ENCODE results near the gene ANKLE1. TPM values are rescaled to one million over a fixed set of nuclear protein-coding genes. Genes with fewer than 3 reads are reported as not detected.

ANKLE1 gene
- total and polyA plus RNA-seq, 10 of the 15 experiments (the other 5 are each of a cell fraction or from before 2014, with no cell fraction given) = 2.2 to 17.9 (median 10.9) TPM

GRCh38 chr19:17296273-17296672 is 14.6 kb downstream of the ANKLE1 start:
- H3K4me2 ChIP-seq (ENCODE audit: control insufficient read depth, insufficient read depth) = no peak overlapping the region

More at GRCh38 chr19:17296273-17296672, 14.6 kb downstream of the ANKLE1 start:
- Histone ChIP-seq H3K27ac (ENCODE audit: control insufficient read depth, insufficient read depth) (no peak overlapping the region), H3K9ac (ENCODE audit: control insufficient read depth, insufficient read depth, low read length) (no peak overlapping the region), H3K36me3 (ENCODE audit: control insufficient read depth in 2 of 2, insufficient read depth in 2 of 2, low read length in 1 of 2) (no peaks in the 10 kb centered on the region), H4K20me1 (ENCODE audit: control insufficient read depth, insufficient read depth) (no peaks in the 10 kb centered on the region), H3K27me3 (replicated peaks in 1 of 2; ENCODE audit: control insufficient read depth in 2 of 2, insufficient read depth in 2 of 2, low read length in 1 of 2) (no peaks in the 10 kb centered on the region), H3K4me3 (no peak overlapping the region), H2AFZ (ENCODE audit: control insufficient read depth, low read depth, low read length) (no peak overlapping the region), H3K79me2 (ENCODE audit: control insufficient read depth, insufficient read depth, low read length) (no peaks in the 10 kb centered on the region; the same call in 1 of the 2 replicates), H3K9me3 (replicated peaks; ENCODE audit: control insufficient read depth, insufficient read depth, low read length) (no peaks in the 10 kb centered on the region; the same call in 1 of the 3 replicates), H3K4me1 (ENCODE audit: control insufficient read depth, insufficient read depth, low read length) (peaks cover 4% of the 10 kb centered on the region; the same call in 1 of the 2 replicates)
- 70% methylated on average over 4 of the region's 4 CpGs for WGBS (ENCODE audit: insufficient coverage, insufficient replicate concordance, low lambda C conversion rate, missing lambda C conversion rate)
- ChIA-PET SMC1A (ENCODE audit: uncharacterized antibody, unreplicated experiment) (interaction anchor here (0.9 kb wide), 1 partner anchor 54 kb away, joined by 3 read pairs; no protein-coding TSS in a partner anchor), CTCF (interaction anchor here (1.4 to 1.8 kb wide), 2 partner anchors 9 to 90 kb away, joined by 4 to 8 read pairs; partner anchors contain the start of gene MRPL34), RAD21 (ENCODE audit: unreplicated experiment) (interaction anchor here (0.8 kb wide), 1 partner anchor 9 kb away, joined by 4 read pairs; the partner anchor contains the start of gene MRPL34), POLR2A (interaction anchor here (0.5 kb wide), 1 partner anchor 88 kb away, joined by 9 read pairs; no protein-coding TSS in a partner anchor)
- FAIRE-seq = no peak
- no peak for ATAC-seq
- BruUV-seq (replicated peaks) = no TSS peak
- intact Hi-C loops (cut with micrococcal nuclease; ENCODE audit: unreplicated experiment) = no loop called here
- DNase-seq (ENCODE audit: low read depth, low spot score) = no peak
- TF ChIP-seq NFXL1 (IDR thresholded peaks at IDR 0.05; ENCODE audit: borderline replicate concordance) = no peak
- TF ChIP-seq PAX5 (IDR thresholded peaks at IDR 0.05; ENCODE audit: borderline replicate concordance, low read depth, low read length) = no peak
- no peak for TF ChIP-seq NFYA (IDR thresholded peaks at IDR 0.05; ENCODE audit: borderline replicate concordance, low read depth, low read length)
- TF ChIP-seq, protein P1, sequence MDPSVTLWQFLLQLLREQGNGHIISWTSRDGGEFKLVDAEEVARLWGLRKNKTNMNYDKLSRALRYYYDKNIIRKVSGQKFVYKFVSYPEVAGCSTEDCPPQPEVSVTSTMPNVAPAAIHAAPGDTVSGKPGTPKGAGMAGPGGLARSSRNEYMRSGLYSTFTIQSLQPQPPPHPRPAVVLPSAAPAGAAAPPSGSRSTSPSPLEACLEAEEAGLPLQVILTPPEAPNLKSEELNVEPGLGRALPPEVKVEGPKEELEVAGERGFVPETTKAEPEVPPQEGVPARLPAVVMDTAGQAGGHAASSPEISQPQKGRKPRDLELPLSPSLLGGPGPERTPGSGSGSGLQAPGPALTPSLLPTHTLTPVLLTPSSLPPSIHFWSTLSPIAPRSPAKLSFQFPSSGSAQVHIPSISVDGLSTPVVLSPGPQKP (IDR thresholded peaks at IDR 0.05; ENCODE audit: low read depth, low read length) = no peak
- TF ChIP-seq FOS (IDR thresholded peaks at IDR 0.05; ENCODE audit: borderline replicate concordance, extremely low read depth, insufficient read length) = no peak
- TF ChIP-seq NKRF (conservative IDR thresholded peaks at IDR 0.05) = no peak
- no peak for TF ChIP-seq CHD2 (IDR thresholded peaks at IDR 0.05; ENCODE audit: borderline replicate concordance, low read depth, low read length)
- TF ChIP-seq GABPA (IDR thresholded peaks at IDR 0.05; ENCODE audit: low read depth) = no peak
- in situ Hi-C loops (cut with MboI) = no loop called here

All from GM12878 (cell line).